Measurements from ENCODE around the gene ATAD2B.

The ATAD2B gene

GRCh38 chr2:23837871-23838270, 89.1 kb downstream of the ATAD2B start:
- no peak for DNase-seq (ENCODE audit: low read depth)

GRCh38 chr2:23836971-23837565, 89.9 kb downstream of the ATAD2B start:
- DNase-seq (ENCODE audit: low read depth) = no peak

GRCh38 chr2:23836505-23836904, 90.4 kb downstream of the ATAD2B start:
- no peak for DNase-seq (ENCODE audit: low read depth)

GRCh38 chr2:23835988-23836387, 90.9 kb downstream of the ATAD2B start:
- DNase-seq (ENCODE audit: low read depth) = no peak

- DNase-seq (ENCODE audit: low read depth) = no peak
Observed at GRCh38 chr2:23835423-23835822, 91.5 kb downstream of the ATAD2B start.

- DNase-seq (ENCODE audit: low read depth) = no peak
Observed at GRCh38 chr2:23828986-23829385, 97.9 kb downstream of the ATAD2B start.

- no peak for DNase-seq (ENCODE audit: low read depth)
Observed at GRCh38 chr2:23828256-23828980, 98.5 kb downstream of the ATAD2B start.

- DNase-seq (ENCODE audit: low read depth) = no peak
Observed at GRCh38 chr2:23827287-23827686, 99.6 kb downstream of the ATAD2B start.

GRCh38 chr2:23826771-23827170, 100.2 kb downstream of the ATAD2B start:
- no peak for DNase-seq (ENCODE audit: low read depth)

GRCh38 chr2:23826040-23826439, 100.9 kb downstream of the ATAD2B start:
- no peak for DNase-seq (ENCODE audit: low read depth)

- no peak for DNase-seq (ENCODE audit: low read depth)
Observed at GRCh38 chr2:23824777-23825212, 102.1 kb downstream of the ATAD2B start.

- no peak for DNase-seq (ENCODE audit: low read depth)
Observed at GRCh38 chr2:23823863-23824262, 103.1 kb downstream of the ATAD2B start.

GRCh38 chr2:23814963-23815362, 112.0 kb downstream of the ATAD2B start:
- DNase-seq (ENCODE audit: low read depth) = no peak

- DNase-seq (ENCODE audit: low read depth) = no peak
Observed at GRCh38 chr2:23813438-23813837, 113.5 kb downstream of the ATAD2B start.

GRCh38 chr2:23809150-23809549, 117.8 kb downstream of the ATAD2B start:
- no peak for DNase-seq (ENCODE audit: low read depth)

- no peak for DNase-seq (ENCODE audit: low read depth)
Observed at GRCh38 chr2:23806665-23807249, 120.2 kb downstream of the ATAD2B start.

GRCh38 chr2:23806201-23806600, 120.7 kb downstream of the ATAD2B start:
- DNase-seq (ENCODE audit: low read depth) = no peak

GRCh38 chr2:23803965-23804542, 122.9 kb downstream of the ATAD2B start:
- DNase-seq (ENCODE audit: low read depth) = no peak

- no peak for DNase-seq (ENCODE audit: low read depth)
Observed at GRCh38 chr2:23803264-23803964, 123.5 kb downstream of the ATAD2B start.

- DNase-seq (ENCODE audit: low read depth) = no peak
Observed at GRCh38 chr2:23801396-23801795, 125.5 kb downstream of the ATAD2B start.

- no peak for DNase-seq (ENCODE audit: low read depth)
Observed at GRCh38 chr2:23794234-23794633, 132.7 kb downstream of the ATAD2B start.

- DNase-seq (ENCODE audit: low read depth) = no peak
Observed at GRCh38 chr2:23793476-23793875, 133.4 kb downstream of the ATAD2B start.
